T-helper 2 cell treated with Interferon-gamma antibody and Interleukin-4, amounts not matched to agents 100 ng/mL and 5 ng/mL, for 36 hours (primary cell): Measurements from ENCODE around the gene TEX9. TPM values are rescaled to one million over a fixed set of nuclear protein-coding genes. Genes with fewer than 3 reads are reported as not detected.
"Not testable (repeated sequence)": the region's sequence is repeated elsewhere in the genome, so short reads cannot be mapped to it uniquely, and the experiment has no call there.

ENCODE experiments used
- intact Hi-C: fragments of 100-400 bp; cut with micrococcal nuclease; formaldehyde crosslinking; loops from one replicate; pipeline ENCODE4 v1.15.1; 2023
- total RNA-seq: library from RNA; stranded (reverse); gene quantifications from 2 replicates; pipeline ENCODE4 v1.2.3, GENCODE V29; 2022

The TEX9 gene
- total RNA-seq: 0.39 and 0.77 TPM in 2 replicates

DNA sequence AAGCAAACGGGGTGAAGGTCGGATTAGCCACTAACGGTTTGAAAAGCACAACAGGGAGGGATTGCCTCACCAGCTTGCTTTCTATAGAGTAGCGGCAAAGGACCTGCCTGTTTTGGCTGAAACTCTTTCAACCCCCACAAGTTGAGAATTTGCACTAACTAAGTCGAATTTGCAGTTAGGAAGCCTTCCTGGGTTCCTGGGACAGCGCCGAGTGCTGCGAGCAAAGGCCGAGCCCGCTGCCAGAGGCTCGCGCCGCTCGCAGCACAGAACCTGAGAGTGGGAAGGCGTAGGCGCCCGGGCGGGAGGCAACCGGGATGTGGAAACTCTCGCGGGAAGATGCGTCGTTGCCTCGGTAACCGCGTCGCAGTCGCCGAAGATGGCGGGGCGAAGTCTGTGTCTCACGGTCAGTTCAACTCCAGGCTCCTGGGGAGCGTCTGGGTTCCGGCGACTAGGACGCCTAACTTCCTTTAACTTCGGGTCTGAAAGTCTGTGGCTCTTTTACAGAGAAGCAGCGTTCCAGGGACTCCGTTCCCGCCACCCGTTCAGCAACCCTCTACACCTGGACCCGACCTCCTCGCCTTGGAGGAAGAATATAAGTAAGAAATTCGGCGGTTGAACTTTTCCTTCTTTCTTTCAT lies at the start of gene TEX9:
Gene TEX9 (plus strand): TSS at position 352 of the 637 bp plus-strand sequence. CDS start 25 bp downstream, at position 377.
- intact Hi-C loops: loop anchor here (2.0 to 5.0 kb wide), 2 partner anchors 118 to 373 kb away; partner anchors contain the start of gene NEDD4

GRCh38 chr15:56316561-56316960 lies 48.7 kb upstream of the TEX9 start:
- intact Hi-C loops: not testable (repeated sequence)

GRCh38 chr15:56320316-56320715 lies 44.9 kb upstream of the TEX9 start:
- intact Hi-C loops: no loop called here

DNA sequence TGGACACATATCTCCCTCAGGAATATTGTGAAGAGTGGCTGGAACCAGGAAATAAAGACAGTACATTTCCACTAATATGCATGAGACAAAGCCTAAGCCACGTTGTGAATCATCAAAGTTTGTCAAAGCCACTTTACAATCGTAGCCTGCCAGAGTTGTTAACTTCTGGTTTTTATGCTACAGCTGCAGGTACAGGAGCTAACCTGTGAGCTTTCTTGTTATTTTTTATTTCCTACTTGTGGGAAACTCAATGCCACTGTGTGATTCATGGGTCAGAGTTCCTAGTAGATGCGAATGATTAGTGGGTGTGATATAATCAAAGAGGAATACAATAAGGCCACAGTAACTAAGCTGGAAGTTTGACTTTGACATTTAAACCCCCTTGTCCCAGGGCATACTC lies 44.4 kb upstream of the TEX9 start:
- intact Hi-C loops: no loop called here

- intact Hi-C loops: no loop called here
These were observed 42.8 kb upstream of the TEX9 start for GRCh38 chr15:56322444-56322843.

DNA sequence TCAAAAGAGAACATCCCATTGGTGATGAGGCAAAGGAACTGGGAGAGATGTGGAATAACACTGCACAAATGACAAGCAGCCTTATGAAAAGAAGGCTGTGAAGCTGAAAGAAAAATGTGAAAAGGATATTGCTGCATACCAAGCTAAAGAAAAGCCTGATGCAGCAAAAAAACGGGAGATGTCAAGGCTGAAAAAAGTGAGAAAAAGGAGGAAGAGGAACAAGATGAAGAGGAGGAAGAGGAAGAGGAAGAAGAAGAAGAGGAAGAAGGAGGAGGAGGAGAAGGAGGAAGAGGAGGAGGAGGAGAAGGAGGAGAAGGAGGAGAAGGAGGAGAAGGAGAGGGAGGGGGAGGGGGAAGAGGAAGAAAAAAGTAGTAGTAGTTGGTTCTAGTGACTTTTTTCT lies 41.8 kb upstream of the TEX9 start:
- intact Hi-C loops: no loop called here

DNA sequence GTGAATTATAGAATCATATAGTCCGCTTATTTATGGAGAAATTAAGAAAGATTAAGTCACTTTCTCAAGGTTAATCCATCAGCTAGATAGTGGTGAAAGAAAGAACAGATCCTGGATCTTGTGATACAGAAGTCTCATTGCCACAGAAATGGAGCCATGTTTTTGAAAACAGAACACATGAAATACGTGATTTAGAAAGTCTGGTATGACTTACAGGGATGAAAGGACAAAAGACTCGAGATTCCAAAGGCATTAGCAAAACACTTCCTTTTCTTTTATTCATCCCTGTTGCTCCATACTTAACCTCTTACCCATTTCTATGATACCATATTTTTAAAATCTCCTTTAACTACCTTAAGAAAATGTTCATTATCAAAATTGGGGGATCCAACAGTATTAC lies 40.0 kb upstream of the TEX9 start:
- intact Hi-C loops: no loop called here

GRCh38 chr15:56327721-56328502 lies 37.3 kb upstream of the TEX9 start:
- intact Hi-C loops: no loop called here

GRCh38 chr15:56337084-56337725 lies 28.0 kb upstream of the TEX9 start:
- intact Hi-C loops: no loop called here

DNA sequence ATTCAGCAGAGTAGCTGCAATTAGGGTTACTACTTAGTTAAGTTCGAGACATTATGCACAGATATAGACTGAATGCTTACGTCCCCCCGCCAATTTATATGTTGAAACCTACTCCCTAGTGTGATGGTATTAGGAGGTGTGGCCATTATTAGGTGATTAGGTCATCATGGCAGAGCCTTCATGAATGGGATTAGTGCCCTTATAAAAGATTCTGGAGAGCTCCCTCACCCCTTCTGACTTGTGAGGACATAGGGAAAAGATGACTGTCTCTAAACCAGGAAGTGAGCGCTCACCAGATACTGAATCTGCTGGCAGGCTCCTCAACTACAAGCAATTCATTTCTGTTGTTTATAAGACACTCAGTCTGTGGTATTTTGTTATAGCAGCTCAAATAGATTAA lies 25.6 kb upstream of the TEX9 start:
- intact Hi-C loops: no loop called here

- intact Hi-C loops: no loop called here
These were observed 24.0 kb upstream of the TEX9 start for GRCh38 chr15:56341201-56341600.

GRCh38 chr15:56342653-56343052 lies 22.6 kb upstream of the TEX9 start:
- intact Hi-C loops: no loop called here

DNA sequence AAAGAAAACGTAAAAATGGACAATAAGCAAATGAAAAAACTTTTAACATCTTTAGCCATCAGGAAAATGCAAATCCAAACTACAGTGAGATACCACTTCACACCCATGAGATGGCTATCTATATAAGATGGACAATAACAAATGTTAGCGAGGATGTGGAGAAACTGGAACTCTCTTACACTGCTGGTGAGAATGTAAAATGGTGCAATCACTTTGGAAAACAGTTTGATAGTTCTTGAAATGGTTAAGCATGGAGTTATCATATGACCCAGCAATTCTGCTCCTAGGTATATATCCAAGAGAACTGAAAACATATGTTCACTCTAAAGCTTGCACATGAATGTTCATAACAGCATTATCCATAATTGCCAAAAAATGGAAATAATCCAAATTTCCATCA lies 21.3 kb upstream of the TEX9 start:
- intact Hi-C loops: no loop called here

DNA sequence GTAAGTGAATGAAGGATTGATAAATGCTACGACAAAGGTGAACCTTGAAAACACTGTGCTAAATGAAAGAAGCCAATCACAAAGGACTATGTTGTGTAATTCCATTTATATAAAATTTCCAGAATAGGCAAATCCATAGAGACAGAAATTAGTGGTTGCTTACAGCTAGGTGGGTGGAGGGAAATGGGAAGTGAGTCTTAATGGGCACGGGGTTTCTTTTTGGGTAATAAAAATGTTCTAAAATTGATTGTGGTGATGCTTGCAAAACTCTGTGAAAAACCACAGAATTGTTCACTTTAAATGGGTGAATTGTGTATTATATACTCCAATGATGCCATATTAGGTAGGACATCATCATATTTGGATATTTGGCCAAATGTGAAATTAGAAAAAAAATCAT lies 20.9 kb upstream of the TEX9 start:
- intact Hi-C loops: no loop called here

DNA sequence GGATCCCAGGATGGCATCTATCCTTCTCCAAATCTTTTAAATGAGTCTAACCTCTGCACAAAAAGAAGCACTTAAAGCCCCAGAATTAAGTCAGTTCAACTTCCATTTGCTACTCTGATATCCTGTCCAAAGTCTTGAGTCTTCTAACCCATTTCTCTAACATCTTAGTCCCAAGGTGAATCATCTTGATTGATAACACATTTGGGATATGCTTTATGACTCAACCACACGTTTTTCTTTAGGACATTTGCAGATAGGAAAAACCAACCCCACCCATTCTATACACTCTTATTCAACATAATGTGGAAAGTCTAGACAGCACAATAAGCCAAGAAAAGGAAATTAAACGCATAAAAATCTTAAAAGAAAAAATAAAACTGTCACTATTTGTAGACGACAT lies 18.8 kb upstream of the TEX9 start:
- intact Hi-C loops: no loop called here

DNA sequence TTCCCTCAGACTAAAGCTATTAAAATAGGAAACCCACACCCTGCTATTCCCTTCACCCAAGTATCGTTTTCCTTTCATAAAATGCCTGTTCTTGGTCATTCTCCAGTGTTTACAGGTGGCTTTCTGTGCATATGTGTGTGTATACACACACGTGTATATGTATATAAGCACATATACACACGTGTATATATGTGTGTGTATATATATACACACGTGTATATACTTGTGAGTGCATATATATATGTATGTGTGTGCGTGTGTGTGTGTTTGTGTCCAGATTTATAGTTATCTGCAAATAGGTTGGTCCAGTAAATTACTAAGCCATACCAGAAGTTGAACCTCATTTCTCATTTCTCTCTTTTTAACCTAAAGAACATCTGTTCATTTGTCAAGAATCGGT lies 15.7 kb upstream of the TEX9 start:
- intact Hi-C loops: no loop called here

- intact Hi-C loops: no loop called here
These were observed 13.9 kb upstream of the TEX9 start for GRCh38 chr15:56351353-56351752.

GRCh38 chr15:56351957-56352506 lies 13.2 kb upstream of the TEX9 start:
- intact Hi-C loops: no loop called here

GRCh38 chr15:56353119-56353518 lies 12.1 kb upstream of the TEX9 start:
- intact Hi-C loops: no loop called here

GRCh38 chr15:56353740-56354139 lies 11.5 kb upstream of the TEX9 start:
- intact Hi-C loops: no loop called here

DNA sequence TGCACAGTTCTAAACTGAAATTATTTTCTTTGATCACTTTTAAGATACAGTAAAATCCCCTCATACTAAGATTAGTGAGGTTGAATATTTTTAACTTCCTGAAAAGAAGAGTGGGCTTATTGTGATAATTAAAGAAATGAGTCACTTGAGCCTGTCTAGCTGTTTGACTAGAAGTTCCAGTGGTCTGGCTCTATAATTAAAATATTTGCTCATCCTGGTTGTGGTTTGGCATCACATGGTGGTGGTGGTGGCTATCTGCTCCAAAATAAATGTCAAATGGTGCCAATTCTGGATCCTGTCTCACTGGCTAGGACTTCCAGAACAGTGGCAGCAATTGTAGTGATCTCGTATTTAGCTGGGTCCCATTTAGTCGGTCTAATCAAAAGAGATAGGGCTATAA lies 8.6 kb upstream of the TEX9 start:
- intact Hi-C loops: no loop called here

GRCh38 chr15:56358604-56359003 lies 6.6 kb upstream of the TEX9 start:
- intact Hi-C loops: no loop called here
